ENCODE measurements around the gene SRPRB.

The SRPRB gene, protein sequence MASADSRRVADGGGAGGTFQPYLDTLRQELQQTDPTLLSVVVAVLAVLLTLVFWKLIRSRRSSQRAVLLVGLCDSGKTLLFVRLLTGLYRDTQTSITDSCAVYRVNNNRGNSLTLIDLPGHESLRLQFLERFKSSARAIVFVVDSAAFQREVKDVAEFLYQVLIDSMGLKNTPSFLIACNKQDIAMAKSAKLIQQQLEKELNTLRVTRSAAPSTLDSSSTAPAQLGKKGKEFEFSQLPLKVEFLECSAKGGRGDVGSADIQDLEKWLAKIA

DNA sequence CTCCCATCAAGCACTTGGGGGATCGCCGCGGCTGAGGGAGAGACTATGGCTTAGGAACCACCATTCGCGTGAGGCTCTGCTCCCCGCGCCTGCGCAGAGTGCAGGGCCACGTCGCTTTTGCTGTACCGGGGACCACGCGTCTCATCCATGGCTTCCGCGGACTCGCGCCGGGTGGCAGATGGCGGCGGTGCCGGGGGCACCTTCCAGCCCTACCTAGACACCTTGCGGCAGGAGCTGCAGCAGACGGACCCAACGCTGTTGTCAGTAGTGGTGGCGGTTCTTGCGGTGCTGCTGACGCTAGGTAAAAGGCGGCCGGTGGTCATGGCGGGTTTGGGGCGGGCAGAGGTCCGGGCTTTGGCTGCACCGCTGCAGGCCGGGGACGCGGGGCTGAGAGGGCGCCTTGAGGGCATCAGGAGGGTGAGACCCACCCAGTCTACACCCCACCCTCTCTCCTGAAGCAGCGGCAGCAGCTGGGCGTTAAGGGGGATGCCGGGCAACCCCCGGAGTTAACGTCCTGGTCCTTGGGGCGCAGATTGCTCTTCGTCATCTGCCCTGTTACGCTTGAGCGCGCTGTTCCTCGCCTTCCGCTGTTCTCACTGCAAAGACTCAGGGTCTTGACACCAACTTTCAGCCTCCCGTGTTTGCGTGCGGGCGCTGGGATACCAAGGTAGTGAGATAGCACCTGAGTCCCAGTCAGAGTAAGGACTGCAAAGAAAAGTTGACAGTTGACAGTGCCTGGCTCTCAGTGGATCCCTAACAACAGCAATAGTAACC lies at the start of gene SRPRB:
SRPRB (plus strand) TSS at position 114 of the 774 bp plus-strand sequence; CDS start at position 148, 34 bp downstream.
- Histone ChIP-seq H3K9me3 (ENCODE audit: control insufficient read depth in 1 of 2, low read length in 2 of 2) (no peaks in the 10 kb centered on the region), H3K36me3 (ENCODE audit: control insufficient read depth in 1 of 2, insufficient read depth in 2 of 2, low read length in 2 of 2) (peaks cover 10 to 11% of the 10 kb centered on the region in 2 donors), H3K27ac (ENCODE audit: low read length) (peak within 1 kb of the TSS; percentile 75), H3K4me1 (ENCODE audit: control insufficient read depth in 1 of 2, insufficient read depth in 2 of 2, low read length in 2 of 2) (peaks cover 5 to 6% of the 10 kb centered on the region in 2 donors), H3K27me3 (ENCODE audit: low read depth, low read length) (no peaks in the 10 kb centered on the region), H3K4me3 (ENCODE audit: low read depth in 1 of 2, low read length in 2 of 2) (peak within 1 kb of the TSS; percentile 89 to 98)

DNA sequence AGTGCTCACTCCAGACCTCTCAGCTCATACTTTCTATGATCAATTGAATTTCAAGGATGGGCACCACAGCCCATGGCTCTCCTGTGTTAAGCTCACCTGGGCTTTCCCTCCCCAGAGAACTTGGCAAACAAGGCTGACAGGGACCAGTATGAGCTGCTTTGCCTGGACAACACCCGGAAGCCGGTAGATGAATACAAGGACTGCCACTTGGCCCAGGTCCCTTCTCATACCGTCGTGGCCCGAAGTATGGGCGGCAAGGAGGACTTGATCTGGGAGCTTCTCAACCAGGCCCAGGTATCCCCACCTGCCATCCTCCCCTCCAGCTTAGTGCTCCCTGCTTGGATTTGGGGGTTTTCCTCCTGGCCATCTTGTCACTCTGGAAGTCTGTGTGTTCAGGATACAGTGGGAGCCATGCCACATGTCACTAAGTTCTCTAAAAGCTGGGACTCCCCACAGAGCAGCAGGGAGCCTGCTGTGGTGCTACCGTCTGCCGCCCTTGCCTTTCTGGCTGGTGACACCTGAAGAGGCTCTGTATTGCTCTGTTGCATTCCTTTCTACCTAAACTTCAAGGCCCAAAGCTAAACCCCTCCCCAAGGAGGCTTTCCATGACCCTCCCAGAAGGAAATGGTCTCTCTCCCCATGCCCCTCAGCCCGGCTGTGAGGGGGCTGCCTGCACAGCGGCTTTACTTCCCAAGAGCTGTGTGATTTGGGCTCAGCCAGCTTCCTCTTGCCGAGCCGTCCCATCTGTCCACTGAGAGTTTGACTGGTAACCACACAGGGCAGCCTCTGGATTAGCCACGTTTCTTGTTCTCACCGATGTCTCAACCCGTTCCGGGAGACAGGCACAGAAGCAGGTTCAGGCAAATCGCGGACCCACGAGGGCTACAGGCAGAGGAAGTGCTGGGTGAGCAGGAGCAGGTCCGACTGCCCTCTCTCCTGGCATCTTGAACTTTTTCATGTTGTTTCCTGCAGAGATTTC lies 48.6 kb upstream of the SRPRB start:
- Histone ChIP-seq H3K36me3 (ENCODE audit: control insufficient read depth in 1 of 2, insufficient read depth in 2 of 2, low read length in 2 of 2) (no peaks in the 10 kb centered on the region), H3K4me3 (ENCODE audit: low read depth in 1 of 2, low read length in 2 of 2) (no peak overlapping the region), H3K4me1 (ENCODE audit: control insufficient read depth in 1 of 2, insufficient read depth in 2 of 2, low read length in 2 of 2) (no peaks in the 10 kb centered on the region), H3K27me3 (ENCODE audit: low read depth, low read length) (no peaks in the 10 kb centered on the region), H3K27ac (ENCODE audit: low read length) (no peak overlapping the region), H3K9me3 (ENCODE audit: control insufficient read depth in 1 of 2, low read length in 2 of 2) (no peaks in the 10 kb centered on the region)

DNA sequence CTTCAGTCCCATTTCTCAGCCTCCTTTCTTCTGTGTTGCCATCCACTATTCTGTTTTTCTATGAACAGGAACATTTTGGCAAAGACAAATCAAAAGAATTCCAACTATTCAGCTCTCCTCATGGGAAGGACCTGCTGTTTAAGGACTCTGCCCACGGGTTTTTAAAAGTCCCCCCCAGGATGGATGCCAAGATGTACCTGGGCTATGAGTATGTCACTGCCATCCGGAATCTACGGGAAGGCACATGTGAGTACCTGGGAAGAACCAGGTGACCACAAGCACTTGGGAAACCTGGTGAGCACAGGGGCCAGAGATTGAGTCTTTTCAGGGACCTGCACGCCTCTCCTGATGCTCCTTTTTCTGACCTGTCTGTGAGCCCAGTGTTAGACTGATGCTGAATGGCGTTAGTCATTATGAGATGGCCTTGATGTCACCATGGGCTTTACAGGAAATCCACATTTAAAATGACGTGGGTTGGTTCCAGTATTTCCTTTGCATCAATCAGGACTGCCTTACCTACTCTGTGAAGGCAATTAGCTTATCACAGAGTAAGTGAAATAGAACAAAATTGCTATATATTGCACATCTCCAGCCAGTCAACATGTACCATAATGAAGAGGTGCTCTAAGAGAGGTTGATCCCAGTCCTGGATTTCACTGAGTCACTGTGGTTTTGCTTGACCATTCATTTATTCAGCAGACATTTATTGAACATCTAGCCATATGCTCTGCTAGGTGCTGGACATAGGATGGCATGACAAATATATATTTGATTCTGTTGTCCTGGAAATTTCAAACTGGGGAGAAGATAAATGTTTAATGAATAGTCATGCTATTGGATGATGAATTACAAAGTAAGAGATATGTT lies 47.7 kb upstream of the SRPRB start:
- no peaks in the 10 kb centered on the region for H3K36me3 ChIP-seq (ENCODE audit: control insufficient read depth in 1 of 2, insufficient read depth in 2 of 2, low read length in 2 of 2)
- no peaks in the 10 kb centered on the region for H3K9me3 ChIP-seq (ENCODE audit: control insufficient read depth in 1 of 2, low read length in 2 of 2)
- H3K27me3 ChIP-seq (ENCODE audit: low read depth, low read length) = no peaks in the 10 kb centered on the region
- no peak overlapping the region for H3K4me3 ChIP-seq (ENCODE audit: low read depth in 1 of 2, low read length in 2 of 2)
- no peaks in the 10 kb centered on the region for H3K4me1 ChIP-seq (ENCODE audit: control insufficient read depth in 1 of 2, insufficient read depth in 2 of 2, low read length in 2 of 2)
- no peak overlapping the region for H3K27ac ChIP-seq (ENCODE audit: low read length)

DNA sequence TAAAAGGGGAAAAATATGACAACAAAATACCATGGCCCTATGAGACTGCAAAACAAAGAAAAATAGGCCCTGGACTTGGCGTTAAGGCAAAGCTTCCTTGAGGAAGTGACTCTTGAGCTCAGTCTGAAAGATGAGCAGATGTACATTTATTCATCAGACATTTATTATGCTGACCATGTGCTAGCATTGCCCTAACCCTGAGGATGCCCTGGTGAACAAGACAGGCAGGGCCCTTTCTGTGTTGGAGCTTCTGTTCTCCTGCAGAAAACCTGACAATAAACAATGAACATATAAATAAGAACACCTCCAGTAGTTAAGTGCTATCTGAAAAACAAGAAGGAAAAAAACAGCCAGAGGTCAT lies 47.1 kb upstream of the SRPRB start:
- H3K4me1 ChIP-seq (ENCODE audit: control insufficient read depth in 1 of 2, insufficient read depth in 2 of 2, low read length in 2 of 2) = no peaks in the 10 kb centered on the region
- no peaks in the 10 kb centered on the region for H3K27me3 ChIP-seq (ENCODE audit: low read depth, low read length)
- no peak overlapping the region for H3K4me3 ChIP-seq (ENCODE audit: low read depth in 1 of 2, low read length in 2 of 2)
- H3K9me3 ChIP-seq (ENCODE audit: control insufficient read depth in 1 of 2, low read length in 2 of 2) = no peaks in the 10 kb centered on the region
- H3K27ac ChIP-seq (ENCODE audit: low read length) = no peak overlapping the region
- no peaks in the 10 kb centered on the region for H3K36me3 ChIP-seq (ENCODE audit: control insufficient read depth in 1 of 2, insufficient read depth in 2 of 2, low read length in 2 of 2)

DNA sequence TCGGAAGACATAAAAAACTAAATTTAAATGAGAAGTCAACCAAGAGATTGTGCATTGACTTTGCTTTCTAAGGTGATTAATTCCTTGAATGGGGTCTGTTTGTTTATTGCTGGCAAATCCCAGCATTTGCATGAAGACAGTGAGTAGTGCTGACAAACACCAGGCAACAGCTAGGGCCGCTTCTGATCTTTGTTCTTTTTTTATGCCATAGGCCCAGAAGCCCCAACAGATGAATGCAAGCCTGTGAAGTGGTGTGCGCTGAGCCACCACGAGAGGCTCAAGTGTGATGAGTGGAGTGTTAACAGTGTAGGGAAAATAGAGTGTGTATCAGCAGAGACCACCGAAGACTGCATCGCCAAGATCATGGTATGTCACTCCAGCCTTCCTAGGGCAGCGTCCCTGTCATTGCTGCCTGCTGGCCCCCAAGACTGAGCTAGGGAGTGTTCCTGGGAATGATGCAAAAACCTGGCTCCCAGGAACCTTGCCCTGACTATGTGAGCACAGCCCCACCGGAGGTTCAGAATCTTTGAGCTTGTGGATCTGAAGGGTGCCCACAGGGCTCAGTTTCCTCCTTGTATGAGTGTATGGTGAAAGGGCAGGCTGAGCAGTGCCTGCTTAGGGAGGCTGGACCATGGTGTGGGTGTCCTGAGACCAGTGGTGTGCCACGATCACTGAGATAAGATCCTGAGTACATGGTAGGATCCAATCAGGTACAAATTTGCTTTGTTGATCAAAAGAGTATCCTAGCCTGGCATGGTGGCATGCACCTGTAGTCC lies 46.5 kb upstream of the SRPRB start:
- Histone ChIP-seq H3K9me3 (ENCODE audit: control insufficient read depth in 1 of 2, low read length in 2 of 2) (no peaks in the 10 kb centered on the region), H3K27ac (ENCODE audit: low read length) (no peak overlapping the region), H3K36me3 (ENCODE audit: control insufficient read depth in 1 of 2, insufficient read depth in 2 of 2, low read length in 2 of 2) (no peaks in the 10 kb centered on the region), H3K27me3 (ENCODE audit: low read depth, low read length) (no peaks in the 10 kb centered on the region), H3K4me1 (ENCODE audit: control insufficient read depth in 1 of 2, insufficient read depth in 2 of 2, low read length in 2 of 2) (peaks cover under 1 to 3% of the 10 kb centered on the region in 2 donors), H3K4me3 (ENCODE audit: low read depth in 1 of 2, low read length in 2 of 2) (no peak overlapping the region)

DNA sequence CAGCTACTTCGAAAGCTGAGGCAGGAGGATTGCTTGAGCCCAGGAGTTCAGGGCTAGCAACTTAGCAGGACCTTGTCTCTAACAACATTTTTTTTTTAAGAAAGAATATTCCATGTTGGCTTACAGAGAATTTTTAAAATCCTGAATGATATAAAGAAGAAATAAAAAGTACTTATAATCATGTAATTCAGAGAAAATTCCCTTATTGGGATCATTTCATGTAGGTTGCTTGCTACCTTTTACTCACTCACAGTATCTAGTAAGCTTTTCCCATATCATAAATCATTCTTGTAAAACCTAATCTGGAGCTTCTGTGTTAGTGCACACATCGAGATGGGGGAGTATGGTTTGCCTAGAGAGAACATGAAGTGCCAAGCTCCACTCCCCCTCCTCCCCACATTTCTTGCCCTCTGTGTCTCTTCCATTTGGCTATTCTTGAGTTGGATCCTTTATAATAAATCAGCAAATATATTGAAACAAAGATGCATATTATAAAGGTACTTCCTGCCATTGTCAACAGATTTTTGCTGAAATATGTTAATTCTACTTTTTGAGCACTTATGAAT lies 45.8 kb upstream of the SRPRB start:
- peaks cover 4 to 7% of the 10 kb centered on the region in 2 donors for H3K4me1 ChIP-seq (ENCODE audit: control insufficient read depth in 1 of 2, insufficient read depth in 2 of 2, low read length in 2 of 2)
- no peaks in the 10 kb centered on the region for H3K27me3 ChIP-seq (ENCODE audit: low read depth, low read length)
- no peaks in the 10 kb centered on the region for H3K36me3 ChIP-seq (ENCODE audit: control insufficient read depth in 1 of 2, insufficient read depth in 2 of 2, low read length in 2 of 2)
- H3K4me3 ChIP-seq (ENCODE audit: low read depth in 1 of 2, low read length in 2 of 2) = no peak overlapping the region
- H3K27ac ChIP-seq (ENCODE audit: low read length) = no peak overlapping the region
- H3K9me3 ChIP-seq (ENCODE audit: control insufficient read depth in 1 of 2, low read length in 2 of 2) = no peaks in the 10 kb centered on the region

DNA sequence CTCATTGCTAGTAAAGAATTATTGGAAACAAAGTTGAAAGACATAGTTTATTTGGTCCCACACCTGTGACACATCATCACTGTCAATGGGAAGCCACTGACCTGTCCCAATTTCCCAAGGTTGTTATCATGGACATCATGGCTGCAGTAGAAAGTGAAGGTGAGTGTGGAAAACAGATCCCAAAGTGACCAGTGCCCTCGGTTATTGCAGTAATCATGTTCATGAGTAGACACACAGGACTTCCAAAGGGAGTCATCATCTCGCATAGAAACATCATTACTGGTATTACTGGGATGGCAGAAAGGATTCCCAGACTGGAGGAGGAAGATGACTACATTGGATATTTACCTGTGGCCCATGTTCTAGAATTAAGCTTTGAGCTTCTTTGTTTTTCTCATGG lies 44.7 kb upstream of the SRPRB start:
- H3K27ac ChIP-seq (ENCODE audit: low read length) = no peak overlapping the region
- H3K9me3 ChIP-seq (ENCODE audit: control insufficient read depth in 1 of 2, low read length in 2 of 2) = no peaks in the 10 kb centered on the region
- H3K27me3 ChIP-seq (ENCODE audit: low read depth, low read length) = no peaks in the 10 kb centered on the region
- no peaks in the 10 kb centered on the region for H3K36me3 ChIP-seq (ENCODE audit: control insufficient read depth in 1 of 2, insufficient read depth in 2 of 2, low read length in 2 of 2)
- H3K4me3 ChIP-seq (ENCODE audit: low read depth in 1 of 2, low read length in 2 of 2) = no peak overlapping the region
- H3K4me1 ChIP-seq (ENCODE audit: control insufficient read depth in 1 of 2, insufficient read depth in 2 of 2, low read length in 2 of 2) = peaks cover 4 to 10% of the 10 kb centered on the region in 2 donors

DNA sequence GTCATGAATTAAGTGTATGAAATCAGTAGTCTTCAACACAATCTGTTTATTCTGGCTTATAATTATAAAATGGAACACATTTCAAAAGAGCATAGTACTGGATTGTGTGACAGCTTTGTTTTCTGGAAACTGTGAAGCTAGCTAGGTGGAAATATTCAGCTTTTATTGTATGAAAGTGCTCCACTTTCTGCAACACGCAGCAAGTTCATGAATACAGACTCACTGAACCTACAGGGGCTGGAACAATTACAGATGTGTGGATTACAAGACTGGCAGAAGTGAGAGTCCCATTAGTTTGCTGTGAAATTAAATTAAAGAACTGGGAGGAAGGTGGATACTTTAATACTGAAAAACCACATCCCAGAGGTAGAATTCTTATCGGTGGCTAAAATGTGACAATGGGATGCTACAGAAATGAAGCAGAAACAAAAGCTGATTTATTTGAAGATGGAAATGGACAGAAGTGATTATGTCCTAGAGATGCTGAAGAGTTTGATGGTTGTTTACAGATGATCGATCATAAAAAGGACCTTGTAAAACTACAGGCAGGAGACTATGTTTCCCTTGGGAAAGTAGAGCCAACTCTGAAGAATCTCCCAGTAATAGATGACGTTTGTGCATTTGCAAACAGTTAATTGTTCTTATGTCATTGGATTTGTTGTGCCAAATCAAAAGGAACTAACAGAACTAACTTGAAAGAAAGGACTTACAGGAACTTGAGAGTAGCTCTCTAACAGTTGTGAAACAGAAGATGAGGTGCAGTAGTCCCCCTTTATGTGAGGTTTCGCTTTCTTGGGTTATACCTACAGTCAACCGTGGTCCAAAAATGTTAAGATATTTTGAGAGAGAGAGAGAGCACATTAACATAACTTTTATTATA lies 43.8 kb upstream of the SRPRB start:
- Histone ChIP-seq H3K36me3 (ENCODE audit: control insufficient read depth in 1 of 2, insufficient read depth in 2 of 2, low read length in 2 of 2) (no peaks in the 10 kb centered on the region), H3K4me1 (ENCODE audit: control insufficient read depth in 1 of 2, insufficient read depth in 2 of 2, low read length in 2 of 2) (peaks cover 4 to 10% of the 10 kb centered on the region in 2 donors), H3K27ac (ENCODE audit: low read length) (no peak overlapping the region), H3K27me3 (ENCODE audit: low read depth, low read length) (no peaks in the 10 kb centered on the region), H3K4me3 (ENCODE audit: low read depth in 1 of 2, low read length in 2 of 2) (no peak overlapping the region), H3K9me3 (ENCODE audit: control insufficient read depth in 1 of 2, low read length in 2 of 2) (no peaks in the 10 kb centered on the region)

DNA sequence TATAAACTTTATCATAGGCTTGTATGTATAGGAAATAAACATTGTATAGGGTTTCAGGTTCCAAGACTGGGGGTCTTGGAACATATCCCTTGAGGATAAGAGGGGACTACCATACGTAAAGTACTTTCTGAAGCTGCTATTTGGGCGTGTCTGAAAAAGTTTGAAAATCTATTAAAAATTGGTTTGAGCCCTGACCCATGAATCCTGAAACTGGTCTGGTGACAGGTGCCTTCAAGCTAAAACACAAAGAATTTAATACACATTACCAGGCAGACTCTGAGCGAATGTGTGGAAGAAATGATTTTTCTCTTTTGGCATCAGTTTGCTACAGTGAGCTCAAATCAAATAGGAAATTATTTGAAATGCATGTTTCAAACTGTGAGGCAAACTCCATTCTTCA lies 43.1 kb upstream of the SRPRB start:
- Histone ChIP-seq H3K9me3 (ENCODE audit: control insufficient read depth in 1 of 2, low read length in 2 of 2) (no peaks in the 10 kb centered on the region), H3K36me3 (ENCODE audit: control insufficient read depth in 1 of 2, insufficient read depth in 2 of 2, low read length in 2 of 2) (no peaks in the 10 kb centered on the region), H3K4me3 (ENCODE audit: low read depth in 1 of 2, low read length in 2 of 2) (no peak overlapping the region), H3K27me3 (ENCODE audit: low read depth, low read length) (no peaks in the 10 kb centered on the region), H3K27ac (ENCODE audit: low read length) (no peak overlapping the region), H3K4me1 (ENCODE audit: control insufficient read depth in 1 of 2, insufficient read depth in 2 of 2, low read length in 2 of 2) (peaks cover 4 to 10% of the 10 kb centered on the region in 2 donors)

All from muscle layer of duodenum (tissue), 2 donors.